ENCODE data around the gene GIPR. TPM values are rescaled to one million over a fixed set of nuclear protein-coding genes. Genes with fewer than 3 reads are reported as not detected.
"Not testable (repeated sequence)": the region's sequence is repeated elsewhere in the genome, so short reads cannot be mapped to it uniquely, and the experiment has no call there.

The GIPR gene
- total RNA-seq, 1 experiment from 2014 or later = 0.05 TPM

GRCh38 chr19:45677351-45678230 lies 9.6 kb downstream of the GIPR start:
- in situ Hi-C loops (cut with HindIII; ENCODE audit: low pct_unique_long_range_greater_than_20kb, low sequenced_read_pairs) = no loop called here
- DNase-seq (ENCODE audit: low read depth, low spot score) = no peak

- DNase-seq (ENCODE audit: low read depth, low spot score) = peak; percentile 80
- in situ Hi-C loops (cut with HindIII; ENCODE audit: low pct_unique_long_range_greater_than_20kb, low sequenced_read_pairs) = no loop called here
Measured at GRCh38 chr19:45681391-45682015, 13.5 kb downstream of the GIPR start.

- no peak for DNase-seq (ENCODE audit: low read depth, low spot score)
- in situ Hi-C loops (cut with HindIII; ENCODE audit: low pct_unique_long_range_greater_than_20kb, low sequenced_read_pairs) = no loop called here
Measured at GRCh38 chr19:45682117-45682516, 14.1 kb downstream of the GIPR start.

- in situ Hi-C loops (cut with HindIII; ENCODE audit: low pct_unique_long_range_greater_than_20kb, low sequenced_read_pairs) = no loop called here
- no peak for DNase-seq (ENCODE audit: low read depth, low spot score)
Measured at GRCh38 chr19:45682908-45683307, 14.9 kb downstream of the GIPR start.

- in situ Hi-C loops (cut with HindIII; ENCODE audit: low pct_unique_long_range_greater_than_20kb, low sequenced_read_pairs); DNase-seq (ENCODE audit: low read depth, low spot score): not testable (repeated sequence)
Measured at GRCh38 chr19:45685045-45685444, 17.0 kb downstream of the GIPR start.

- in situ Hi-C loops (cut with HindIII; ENCODE audit: low pct_unique_long_range_greater_than_20kb, low sequenced_read_pairs) = no loop called here
- no peak for DNase-seq (ENCODE audit: low read depth, low spot score)
Measured at GRCh38 chr19:45687599-45687998, 19.6 kb downstream of the GIPR start.

- in situ Hi-C loops (cut with HindIII; ENCODE audit: low pct_unique_long_range_greater_than_20kb, low sequenced_read_pairs) = no loop called here
- DNase-seq (ENCODE audit: low read depth, low spot score) = peak; percentile 97
Measured at GRCh38 chr19:45691516-45692186, 23.6 kb downstream of the GIPR start, which contains the start of gene SNRPD2. SNRPD2 (minus strand) TSS chr19:45691953; CDS start chr19:45691888, 65 bp downstream.

GRCh38 chr19:45692187-45693105 lies 24.4 kb downstream of the GIPR start, which contains the start of gene QPCTL:
QPCTL (plus strand) TSS chr19:45692666; CDS start chr19:45692704, 38 bp downstream.
- peak; percentile 99 for DNase-seq (ENCODE audit: low read depth, low spot score)
- in situ Hi-C loops (cut with HindIII; ENCODE audit: low pct_unique_long_range_greater_than_20kb, low sequenced_read_pairs) = no loop called here

- in situ Hi-C loops (cut with HindIII; ENCODE audit: low pct_unique_long_range_greater_than_20kb, low sequenced_read_pairs) = no loop called here
- DNase-seq (ENCODE audit: low read depth, low spot score) = peak; percentile 77
Measured at GRCh38 chr19:45693106-45693788, 25.2 kb downstream of the GIPR start.

GRCh38 chr19:45701676-45702075 lies 33.7 kb downstream of the GIPR start:
- in situ Hi-C loops (cut with HindIII; ENCODE audit: low pct_unique_long_range_greater_than_20kb, low sequenced_read_pairs) = no loop called here
- DNase-seq (ENCODE audit: low read depth, low spot score) = no peak

- DNase-seq (ENCODE audit: low read depth, low spot score) = no peak
- in situ Hi-C loops (cut with HindIII; ENCODE audit: low pct_unique_long_range_greater_than_20kb, low sequenced_read_pairs) = no loop called here
Measured at GRCh38 chr19:45705115-45705514, 37.1 kb downstream of the GIPR start.

- in situ Hi-C loops (cut with HindIII; ENCODE audit: low pct_unique_long_range_greater_than_20kb, low sequenced_read_pairs) = no loop called here
- DNase-seq (ENCODE audit: low read depth, low spot score) = no peak
Measured at GRCh38 chr19:45705710-45706415, 37.8 kb downstream of the GIPR start.

GRCh38 chr19:45710356-45711130 lies 42.5 kb downstream of the GIPR start:
- in situ Hi-C loops (cut with HindIII; ENCODE audit: low pct_unique_long_range_greater_than_20kb, low sequenced_read_pairs) = no loop called here

GRCh38 chr19:45711851-45712698 lies 44.1 kb downstream of the GIPR start:
- in situ Hi-C loops (cut with HindIII; ENCODE audit: low pct_unique_long_range_greater_than_20kb, low sequenced_read_pairs) = no loop called here
- DNase-seq (ENCODE audit: low read depth, low spot score) = no peak

More at GRCh38 chr19:45710356-45711130, 42.5 kb downstream of the GIPR start:
- no peak for DNase-seq (ENCODE audit: low read depth, low spot score)

GRCh38 chr19:45712699-45713067 lies 44.7 kb downstream of the GIPR start:
- DNase-seq (ENCODE audit: low read depth, low spot score) = no peak
- in situ Hi-C loops (cut with HindIII; ENCODE audit: low pct_unique_long_range_greater_than_20kb, low sequenced_read_pairs) = no loop called here

Measured in SK-MEL-5 (cell line).